ENCODE data around the gene SV2B. TPM values are rescaled to one million over a fixed set of nuclear protein-coding genes. Genes with fewer than 3 reads are reported as not detected.

The SV2B gene
- total and polyA plus RNA-seq, 2 experiments from 2014 or later, result 0.06 to 0.76 TPM

DNA sequence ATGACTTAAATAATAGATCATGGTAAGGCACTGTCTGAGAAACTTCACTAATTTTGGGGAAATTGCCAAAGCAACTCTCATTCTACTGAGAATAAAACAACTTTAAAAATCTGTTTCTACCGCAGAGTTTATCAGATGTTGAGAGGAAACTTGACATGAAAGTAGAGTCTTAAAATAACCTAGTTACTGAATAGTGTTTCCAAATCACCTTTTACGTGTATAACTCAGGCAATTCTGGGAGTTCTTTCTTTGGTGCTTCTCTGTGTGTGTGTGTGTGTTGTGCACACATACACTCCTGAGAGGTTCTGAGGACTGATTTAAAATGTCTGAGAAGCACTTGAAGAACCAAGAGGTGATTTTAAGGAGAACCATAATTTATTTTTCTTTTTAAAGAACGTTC, 236.6 kb downstream of the SV2B start:
- no peak overlapping the region for H3K27ac ChIP-seq (ENCODE audit: low read depth)
- peaks cover 2% of the 10 kb centered on the region for H3K27me3 Mint-ChIP-seq (ENCODE audit: insufficient read depth, low read depth, poor library complexity)
- ATAC-seq (no peak), DNase-seq (ENCODE audit: low spot score) (no peak)
- no peak overlapping the region for H2AFZ ChIP-seq
- H3K4me3 ChIP-seq, result no peak overlapping the region
- H3K4me1 Mint-ChIP-seq, result no peaks in the 10 kb centered on the region
- H3F3A ChIP-seq (replicated peaks; ENCODE audit: low read depth), result no peaks in the 10 kb centered on the region
- no peaks in the 10 kb centered on the region for H3K79me2 ChIP-seq (replicated peaks; ENCODE audit: insufficient read depth)
- TF ChIP-seq CTCF (conservative IDR thresholded peaks at IDR 0.05; ENCODE audit: low read depth in 2 of 2), result no peak
- TF ChIP-seq JUNB (IDR thresholded peaks at IDR 0.05; ENCODE audit: unreplicated experiment), result no peak
- TF ChIP-seq ZNF114 (CRISPR knock-in tag; IDR thresholded peaks at IDR 0.05), result no peak
- no peak for TF ChIP-seq POLR2AphosphoS5 (IDR thresholded peaks at IDR 0.05; ENCODE audit: low read depth)
- TF ChIP-seq EZH2 (IDR thresholded peaks at IDR 0.05; ENCODE audit: low read depth, unreplicated experiment), result no peak
- no peak for TF ChIP-seq ETS1 (IDR thresholded peaks at IDR 0.05)
- no peak for TF ChIP-seq CREB1 (CRISPR knock-in tag; IDR thresholded peaks at IDR 0.05; ENCODE audit: low read depth)
- TF ChIP-seq EZH2phosphoT487 (IDR thresholded peaks at IDR 0.05; ENCODE audit: unreplicated experiment), result no peak
- TF ChIP-seq STAT1 (IDR thresholded peaks at IDR 0.05; ENCODE audit: unreplicated experiment), result no peak
- no peak for TF ChIP-seq NANOG (IDR thresholded peaks at IDR 0.05; ENCODE audit: borderline replicate concordance)
- TF ChIP-seq ZNF331 (CRISPR knock-in tag; IDR thresholded peaks at IDR 0.05; ENCODE audit: low read depth), result no peak
- TF ChIP-seq REST (IDR thresholded peaks at IDR 0.05; ENCODE audit: unreplicated experiment), result no peak
- H3K36me3 Mint-ChIP-seq (ENCODE audit: low read depth), result no peaks in the 10 kb centered on the region
- no peak overlapping the region for H3K27ac Mint-ChIP-seq
- no peaks in the 10 kb centered on the region for H3K27me3 ChIP-seq (ENCODE audit: insufficient read depth)
- no peak overlapping the region for H3K4me3 Mint-ChIP-seq
- H3K9me3 Mint-ChIP-seq, result no peaks in the 10 kb centered on the region
- no peaks in the 10 kb centered on the region for H3K4me1 ChIP-seq (ENCODE audit: insufficient read depth)
- H4K20me1 ChIP-seq (replicated peaks; ENCODE audit: insufficient read depth), result no peaks in the 10 kb centered on the region; the same call in 1 of the 2 replicates
- H3K36me3 ChIP-seq (ENCODE audit: insufficient read depth), result no peaks in the 10 kb centered on the region
- H3K9me2 ChIP-seq (ENCODE audit: insufficient read depth), result no peaks in the 10 kb centered on the region
- no peak overlapping the region for H3K4me2 ChIP-seq
